ENCODE measurements around the gene OR5AK2.
"Not testable (repeated sequence)": the region's sequence is repeated elsewhere in the genome, so short reads cannot be mapped to it uniquely, and the experiment has no call there.

Gene OR5AK2

GRCh38 chr11:56988614-56989013, at the start of gene OR5AK2:
Gene OR5AK2, plus strand, starts transcription at chr11:56988914. Its CDS starts 0 bp downstream, at chr11:56988914.
- no peak for DNase-seq

- not testable (repeated sequence) for DNase-seq
Observed at GRCh38 chr11:56945526-56945925, 43.2 kb upstream of the OR5AK2 start.

- DNase-seq = no peak
Observed at GRCh38 chr11:56948991-56949515, 39.7 kb upstream of the OR5AK2 start.

- DNase-seq = no peak
Observed at GRCh38 chr11:56950510-56950909, 38.2 kb upstream of the OR5AK2 start.

GRCh38 chr11:56953907-56954306, 34.8 kb upstream of the OR5AK2 start:
- DNase-seq = not testable (repeated sequence)

GRCh38 chr11:56961609-56962008, 27.1 kb upstream of the OR5AK2 start:
- no peak for DNase-seq

GRCh38 chr11:56967726-56968125, 21.0 kb upstream of the OR5AK2 start:
- DNase-seq = no peak

GRCh38 chr11:56968524-56968923, 20.2 kb upstream of the OR5AK2 start:
- DNase-seq = no peak

GRCh38 chr11:56977314-56977713, 11.4 kb upstream of the OR5AK2 start:
- no peak for DNase-seq

- no peak for DNase-seq
Observed at GRCh38 chr11:56990702-56991101, 2.0 kb downstream of the OR5AK2 start.

- no peak for DNase-seq
Observed at GRCh38 chr11:56994532-56994931, 5.8 kb downstream of the OR5AK2 start.

GRCh38 chr11:57001674-57002401, 13.1 kb downstream of the OR5AK2 start:
- DNase-seq = no peak

GRCh38 chr11:57008373-57008772, 19.7 kb downstream of the OR5AK2 start:
- DNase-seq = no peak

GRCh38 chr11:57015679-57016078, 27.0 kb downstream of the OR5AK2 start:
- no peak for DNase-seq

GRCh38 chr11:57031556-57031955, 42.8 kb downstream of the OR5AK2 start:
- no peak for DNase-seq
